K562 treated with DMSO at 1 percent for 24 hours (cell line): Measurements from ENCODE around the gene HNRNPCL2. TPM values are rescaled to one million over a fixed set of nuclear protein-coding genes. Genes with fewer than 3 reads are reported as not detected.

ENCODE experiments used
- total RNA-seq: library from RNA; unstranded; fragments of 300-600 nt; gene quantifications from 2 replicates; pipeline ENCODE4 v1.2.3, GENCODE V29; 2022; ENCODE audit warnings: low read depth; ENCODE audit not compliant: insufficient read depth

HNRNPCL2 gene
- total RNA-seq: not detected in 2 replicates

DNA sequence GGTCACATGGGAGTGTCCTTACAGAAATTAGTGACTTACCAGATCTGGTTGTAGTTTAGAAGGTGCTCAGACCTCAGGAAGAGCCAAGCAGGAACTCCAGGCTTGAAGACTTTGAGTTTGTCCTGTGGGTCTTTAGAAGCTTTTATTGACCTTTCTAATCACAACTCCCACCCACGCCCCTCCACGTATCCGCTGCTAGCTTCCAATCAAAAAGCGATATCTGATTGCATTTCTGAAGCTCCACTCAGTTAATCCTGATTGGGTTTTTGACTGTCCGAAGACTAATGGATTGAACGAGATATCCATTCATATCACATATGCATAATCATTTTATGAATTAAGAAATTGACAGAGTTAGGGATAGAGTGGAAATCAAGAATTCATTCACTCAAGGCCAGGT lies at the start of gene HNRNPCL2:
HNRNPCL2 (minus strand) TSS at position 101 of the 400 bp plus-strand sequence. CDS start 454 bp downstream, outside the sequence.

GRCh38 chr1:13165531-13165930 lies 48.9 kb upstream of the HNRNPCL2 start, which contains the start of gene HNRNPCL4:
TSS of gene HNRNPCL4 (minus strand) at chr1:13165631. CDS start at chr1:13165467, 164 bp downstream.

DNA sequence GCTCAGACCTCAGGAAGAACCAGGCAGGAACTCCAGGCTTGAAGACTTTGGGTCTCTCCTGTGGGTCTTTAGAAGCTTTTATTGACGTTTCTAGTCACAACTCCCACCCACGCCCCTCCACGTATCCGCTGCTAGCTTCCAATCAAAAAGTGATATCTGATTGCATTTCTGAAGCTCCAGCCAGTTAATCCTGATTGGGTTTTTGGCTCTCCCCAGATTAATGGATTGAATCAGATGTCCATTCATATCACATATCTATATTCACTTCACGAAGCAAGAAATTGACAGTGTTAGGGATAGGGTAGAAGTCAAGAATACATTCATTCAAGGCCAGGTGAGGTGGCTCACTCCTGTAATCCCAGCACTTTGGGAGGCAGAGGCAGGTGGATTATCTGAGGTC lies 39.3 kb upstream of the HNRNPCL2 start, which contains the start of gene PRAMEF26:
PRAMEF26 (minus strand) TSS at position 101 of the 400 bp plus-strand sequence. CDS start 2,914 bp downstream, outside the sequence.

DNA sequence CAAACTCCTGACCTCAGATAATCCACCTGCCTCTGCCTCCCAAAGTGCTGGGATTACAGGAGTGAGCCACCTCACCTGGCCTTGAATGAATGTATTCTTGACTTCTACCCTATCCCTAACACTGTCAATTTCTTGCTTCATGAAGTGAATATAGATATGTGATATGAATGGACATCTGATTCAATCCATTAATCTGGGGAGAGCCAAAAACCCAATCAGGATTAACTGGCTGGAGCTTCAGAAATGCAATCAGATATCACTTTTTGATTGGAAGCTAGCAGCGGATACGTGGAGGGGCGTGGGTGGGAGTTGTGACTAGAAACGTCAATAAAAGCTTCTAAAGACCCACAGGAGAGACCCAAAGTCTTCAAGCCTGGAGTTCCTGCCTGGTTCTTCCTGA lies 46.2 kb downstream of the HNRNPCL2 start, which contains the start of gene PRAMEF25:
PRAMEF25 (plus strand) TSS at position 301 of the 400 bp plus-strand sequence. CDS start 2,920 bp downstream, outside the sequence.

Other genes starting within 250 kb of the HNRNPCL2 start
- not detected in 2 replicates for gene PRAMEF4, start 230.7 kb downstream of the HNRNPCL2 start, total RNA-seq
- not detected in 2 replicates for gene PRAMEF10, start 218.6 kb downstream of the HNRNPCL2 start, total RNA-seq
- not detected in 2 replicates for gene PRAMEF7, start 200.2 kb downstream of the HNRNPCL2 start, total RNA-seq
- gene PRAMEF6, start 169.3 kb downstream of the HNRNPCL2 start, total RNA-seq: not detected in 2 replicates
- not detected in 2 replicates for gene PRAMEF27, start 60.3 kb downstream of the HNRNPCL2 start, total RNA-seq
- gene HNRNPCL3, start 56.1 kb downstream of the HNRNPCL2 start, total RNA-seq: not detected in 2 replicates
- gene PRAMEF25, start 46.1 kb downstream of the HNRNPCL2 start, total RNA-seq: not detected in 2 replicates
- not detected in 2 replicates for gene PRAMEF26, start 39.2 kb upstream of the HNRNPCL2 start, total RNA-seq
- not detected in 2 replicates for gene HNRNPCL4, start 48.8 kb upstream of the HNRNPCL2 start, total RNA-seq
- gene PRAMEF9, start 55.0 kb upstream of the HNRNPCL2 start, total RNA-seq: not detected in 2 replicates
- gene PRAMEF13, start 84.6 kb upstream of the HNRNPCL2 start, total RNA-seq: not detected in 2 replicates
- gene PRAMEF18, start 109.3 kb upstream of the HNRNPCL2 start, total RNA-seq: not detected in 2 replicates
- gene PRAMEF5, start 137.3 kb upstream of the HNRNPCL2 start, total RNA-seq: not detected in 2 replicates
- gene PRAMEF8, start 168.3 kb upstream of the HNRNPCL2 start, total RNA-seq: 0.21 TPM in 1 of 2 replicates, not detected in the other
- not detected in 2 replicates for gene PRAMEF33, start 186.7 kb upstream of the HNRNPCL2 start, total RNA-seq
- gene PRAMEF15, start 198.7 kb upstream of the HNRNPCL2 start, total RNA-seq: not detected in 2 replicates
- not detected in 2 replicates for gene PRAMEF14, start 230.3 kb upstream of the HNRNPCL2 start, total RNA-seq